K562 (cell line): ENCODE results near the gene DNAH3. TPM values are rescaled to one million over a fixed set of nuclear protein-coding genes. Genes with fewer than 3 reads are reported as not detected.

Experiments used
- C11orf30 ChIP-seq: fragments of 450-650 bp; IDR thresholded peaks from 2 replicates; pipeline ENCODE4 v1.6.1; 2016; ENCODE audit warnings: low read depth, mild to moderate bottlenecking
- CAMTA2 ChIP-seq: fragments of 250-450 bp; sonication (Bioruptor Pico); conservative IDR thresholded peaks from 2 replicates; pipeline ENCODE4 v1.5.1; 2022
- CBFB ChIP-seq: sonication (generic); formaldehyde crosslinking; IDR thresholded peaks from 2 replicates; pipeline ENCODE4 v1.4.0; 2020; ENCODE audit warnings: mild to moderate bottlenecking, missing genetic modification reagents
- CEBPB ChIP-seq: fragments of 450-650 bp; IDR thresholded peaks from 2 replicates; pipeline ENCODE4 v1.6.1; 2016; ENCODE audit warnings: missing genetic modification characterization, missing compliant biosample characterization
- EHMT2 ChIP-seq: fragments of 450-650 bp; IDR thresholded peaks from 2 replicates; pipeline ENCODE4 v1.6.1; 2018; ENCODE audit warnings: antibody characterized with exemption
- EP300 ChIP-seq: IDR thresholded peaks from 2 replicates; pipeline ENCODE4 v1.6.1; 2012; ENCODE audit warnings: low read length, improper control_type of control experiment
- HES1 ChIP-seq: fragments of 450-650 bp; IDR thresholded peaks from 2 replicates; pipeline ENCODE4 v1.6.1; 2016; ENCODE audit warnings: low read depth, mild to moderate bottlenecking, moderate library complexity
- HNRNPUL1 ChIP-seq: fragments of 200-400 bp; formaldehyde crosslinking; IDR thresholded peaks from 2 replicates; pipeline ENCODE4 v1.6.1; 2017; ENCODE audit warnings: low read length
- IRF9 ChIP-seq: fragments of 450-650 bp; IDR thresholded peaks from 2 replicates; pipeline ENCODE4 v1.6.1; 2016; ENCODE audit warnings: missing biosample characterization, missing genetic modification characterization
- MIER1 ChIP-seq: fragments of 450-650 bp; IDR thresholded peaks from 2 replicates; pipeline ENCODE4 v1.6.1; 2016; ENCODE audit warnings: antibody characterized with exemption, mild to moderate bottlenecking, low read depth
- MLLT1 ChIP-seq, 2 experiments: fragments of 450-650 bp; IDR thresholded peaks; 2 replicates each; pipeline ENCODE4 v1.6.1; 2016
- PTBP1 ChIP-seq: fragments of 200-400 bp; formaldehyde crosslinking; IDR thresholded peaks from 2 replicates; pipeline ENCODE4 v1.6.1; 2017; ENCODE audit warnings: low read depth, low read length
- RFX5 ChIP-seq: IDR thresholded peaks from 2 replicates; pipeline ENCODE4 v1.6.1; 2011; ENCODE audit warnings: low read depth, mild to moderate bottlenecking, improper control_type of control experiment, low read length
- ZKSCAN3 ChIP-seq: fragments of 250-450 bp; sonication (Bioruptor Pico); IDR thresholded peaks from 2 replicates; pipeline ENCODE4 v1.4.0; 2020
- ZNF12 ChIP-seq: sonication (generic); formaldehyde crosslinking; IDR thresholded peaks from 2 replicates; pipeline ENCODE4 v1.4.0; 2020; ENCODE audit warnings: mild to moderate bottlenecking, missing genetic modification reagents
- ZNF174 ChIP-seq: fragments of 250-450 bp; sonication (Bioruptor Pico); IDR thresholded peaks from 2 replicates; pipeline ENCODE4 v1.4.0; 2020; ENCODE audit warnings: mild to moderate bottlenecking
- ZNF318 ChIP-seq, 2 experiments: fragments of 450-650 bp; IDR thresholded peaks; 2 replicates each; pipeline ENCODE4 v1.6.1; 2016; ENCODE audit warnings: mild to moderate bottlenecking in 2 of 2, borderline replicate concordance in 1 of 2, low read depth in 1 of 2, moderate library complexity in 1 of 2
- ZNF583 ChIP-seq: fragments of 250-450 bp; sonication (Bioruptor Pico); IDR thresholded peaks from 2 replicates; pipeline ENCODE4 v1.4.0; 2020
- ZNF699 ChIP-seq: fragments of 250-450 bp; sonication (Bioruptor Pico); IDR thresholded peaks from 2 replicates; pipeline ENCODE4 v1.8.0; 2021; ENCODE audit warnings: mild to moderate bottlenecking, moderate library complexity; ENCODE audit not compliant: insufficient replicate concordance
- polyA plus RNA-seq, 8 experiments: library from polyadenylated mRNA; depleted of rRNA in 4 of 8; stranded (reverse) in 5 of 8; unstranded in 3 of 8; fragments of >200 nt; fragmentation: Nextera tagmentation in 2 of 8; fragmentation: Illumina TruSeq in 1 of 8; extraction: Ambion mirVana in 2 of 8; extraction: Trizol in 1 of 8; gene quantifications; 2 replicates each; pipeline versions ENCODE4 v1.2.1 to v1.2.3, GENCODE V29; 2011 to 2014; ENCODE audit warnings: inconsistent platforms in 1 of 8, missing spikeins in 1 of 8
- total RNA-seq, 7 experiments: library from RNA; depleted of rRNA in 6 of 7; stranded (reverse); fragments of >200 nt in 6 of 7; fragmentation: Illumina TruSeq in 2 of 7; extraction: Trizol in 2 of 7; gene quantifications; 2 replicates each; pipeline versions ENCODE4 v1.2.1 to v1.2.3, GENCODE V29; 2011 to 2021; ENCODE audit warnings: low replicate concordance in 1 of 7

DNAH3 gene
- total and polyA plus RNA-seq, 9 of the 15 experiments (the other 6 are each of a cell fraction or from before 2014, with no cell fraction given), result 0.32 to 0.84 (median 0.44) TPM

DNA sequence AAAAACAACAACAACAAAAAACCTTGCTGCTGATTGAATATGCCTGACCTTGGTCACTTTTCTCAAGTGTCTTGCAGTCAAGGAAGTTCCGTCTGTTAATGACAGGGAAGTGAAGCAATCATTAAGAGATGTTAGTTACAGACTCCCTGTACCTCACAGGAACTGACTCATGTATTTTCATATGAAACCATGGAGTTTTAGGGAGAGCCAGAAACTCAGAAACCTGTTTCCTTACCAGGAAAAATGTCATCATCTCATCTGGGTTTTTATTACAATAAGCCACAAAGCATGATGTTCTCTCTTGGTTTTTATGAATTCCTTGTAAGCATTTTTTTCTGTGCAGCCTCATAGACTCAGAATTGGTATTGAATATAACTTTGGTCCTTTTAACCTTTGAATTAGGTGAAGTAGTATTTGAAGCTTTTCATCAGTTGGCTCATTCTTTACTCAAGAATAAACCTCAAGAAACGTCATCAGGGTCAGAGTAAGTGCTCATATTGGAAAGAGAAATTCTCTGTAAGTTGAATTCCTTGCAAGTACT is 239.8 kb downstream of the DNAH3 start (continued):
- TF ChIP-seq ZNF318 (IDR thresholded peaks at IDR 0.05; ENCODE audit: borderline replicate concordance in 1 of 2, low read depth in 1 of 2), result peak in 1 of 2 experiments; percentile 60; a peak in 1 of 4 replicates
- no peak for TF ChIP-seq ZNF699 (CRISPR knock-in tag)
- TF ChIP-seq EHMT2, result no peak
- peak; percentile 60; the same call in 1 of the 2 replicates for TF ChIP-seq IRF9 (tag)
- no peak for TF ChIP-seq ZNF583
- no peak for TF ChIP-seq PTBP1
- TF ChIP-seq ZNF174, result no peak
- TF ChIP-seq CEBPB (tag), result peak; percentile 97
- no peak for TF ChIP-seq HES1
- no peak for TF ChIP-seq CBFB (CRISPR knock-in tag)
- TF ChIP-seq ZNF12 (CRISPR knock-in tag), result no peak
- no peak for TF ChIP-seq MLLT1 (IDR thresholded peaks at IDR 0.05)
- peak; percentile 69 for TF ChIP-seq EP300
- TF ChIP-seq HNRNPUL1, result no peak
- no peak for TF ChIP-seq C11orf30
- no peak for TF ChIP-seq RFX5
- TF ChIP-seq ZKSCAN3 (CRISPR knock-in tag), result no peak
- TF ChIP-seq CAMTA2 (CRISPR knock-in tag), result no peak
- TF ChIP-seq MIER1, result no peak
